Endothelial cell of umbilical vein (primary cell): ENCODE measurements around the gene COL4A2.

Experiments
- POLR2A ChIP-seq: IDR thresholded peaks from 2 replicates; pipeline ENCODE4 v1.6.1; 2012; ENCODE audit warnings: low read depth, mild to moderate bottlenecking, control low read depth, low read length
- TF ChIP-seq, protein P1 (sequence below), 2 donors: IDR thresholded peaks; 1 replicate in 1 of 2; 2 replicates in 1 of 2; pipeline ENCODE4 v1.5.1; 2011; ENCODE audit warnings: low read length in 2 of 2, mild to moderate bottlenecking in 2 of 2, moderate library complexity in 2 of 2, control low read depth in 1 of 2, inconsistent platforms in 1 of 2, low read depth in 1 of 2; ENCODE audit not compliant: insufficient read depth in 1 of 2; ENCODE audit errors: extremely low read depth in 1 of 2

DNA sequence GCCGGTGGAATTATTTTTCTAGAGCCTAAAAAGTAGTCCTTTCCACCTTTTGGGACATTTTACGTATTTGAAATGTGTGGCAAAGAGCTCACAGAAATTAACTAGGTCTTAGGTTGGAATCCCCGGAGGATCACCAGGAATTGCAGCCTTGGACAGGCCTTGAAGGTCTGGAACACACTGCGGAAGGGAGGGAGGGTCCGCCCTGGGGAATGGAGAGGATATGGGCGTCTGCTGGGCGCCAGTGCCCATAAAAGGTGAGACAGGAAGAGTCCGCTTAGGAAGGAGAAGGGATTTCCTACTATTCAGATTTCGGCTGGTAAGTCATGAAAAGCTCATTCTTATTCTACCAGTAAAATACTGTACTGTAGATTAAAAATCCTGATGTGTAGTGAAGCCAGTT lies 111.9 kb downstream of the COL4A2 start:
- TF ChIP-seq, protein P1, sequence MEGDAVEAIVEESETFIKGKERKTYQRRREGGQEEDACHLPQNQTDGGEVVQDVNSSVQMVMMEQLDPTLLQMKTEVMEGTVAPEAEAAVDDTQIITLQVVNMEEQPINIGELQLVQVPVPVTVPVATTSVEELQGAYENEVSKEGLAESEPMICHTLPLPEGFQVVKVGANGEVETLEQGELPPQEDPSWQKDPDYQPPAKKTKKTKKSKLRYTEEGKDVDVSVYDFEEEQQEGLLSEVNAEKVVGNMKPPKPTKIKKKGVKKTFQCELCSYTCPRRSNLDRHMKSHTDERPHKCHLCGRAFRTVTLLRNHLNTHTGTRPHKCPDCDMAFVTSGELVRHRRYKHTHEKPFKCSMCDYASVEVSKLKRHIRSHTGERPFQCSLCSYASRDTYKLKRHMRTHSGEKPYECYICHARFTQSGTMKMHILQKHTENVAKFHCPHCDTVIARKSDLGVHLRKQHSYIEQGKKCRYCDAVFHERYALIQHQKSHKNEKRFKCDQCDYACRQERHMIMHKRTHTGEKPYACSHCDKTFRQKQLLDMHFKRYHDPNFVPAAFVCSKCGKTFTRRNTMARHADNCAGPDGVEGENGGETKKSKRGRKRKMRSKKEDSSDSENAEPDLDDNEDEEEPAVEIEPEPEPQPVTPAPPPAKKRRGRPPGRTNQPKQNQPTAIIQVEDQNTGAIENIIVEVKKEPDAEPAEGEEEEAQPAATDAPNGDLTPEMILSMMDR (IDR thresholded peaks at IDR 0.05; ENCODE audit: extremely low read depth in 1 of 2, insufficient read depth in 1 of 2, low read depth in 1 of 2, low read length in 2 of 2), result no peak
- no peak for TF ChIP-seq POLR2A
